ENCODE data around the gene NEFH. TPM values are rescaled to one million over a fixed set of nuclear protein-coding genes. Genes with fewer than 3 reads are reported as not detected.

NEFH gene
- total RNA-seq, 1 experiment from 2014 or later = 22.0 TPM

GRCh38 chr22:29510542-29510941, 30.5 kb downstream of the NEFH start:
- DNase-seq (ENCODE audit: low spot score) = no peak
- ChIA-PET CTCF (interaction anchor here (1.1 kb wide), 1 partner anchor 39 kb away, joined by 4 read pairs; no protein-coding TSS in a partner anchor), POLR2A (ENCODE audit: low non-redundant PET) (no interaction called here)
- Histone ChIP-seq H3K36me3 (ENCODE audit: insufficient read depth, low read length, poor library complexity, severe bottlenecking) (peaks cover 53% of the 10 kb centered on the region), H3K27me3 (replicated peaks; ENCODE audit: insufficient read depth, low read depth, low read length, poor library complexity) (no peaks in the 10 kb centered on the region), H3K9me3 (ENCODE audit: low read depth, low read length, poor library complexity, severe bottlenecking) (no peaks in the 10 kb centered on the region), H3K4me3 (ENCODE audit: low read depth, low read length, poor library complexity, severe bottlenecking) (no peak overlapping the region), H3K27ac (ENCODE audit: low read depth, low read length, poor library complexity, severe bottlenecking) (no peak overlapping the region), H3K4me1 (ENCODE audit: insufficient read depth, low read length, poor library complexity, severe bottlenecking) (no peaks in the 10 kb centered on the region)
- TF ChIP-seq EZH2 (IDR thresholded peaks at IDR 0.05; ENCODE audit: borderline replicate concordance, low read depth, low read length, poor library complexity, severe bottlenecking) (no peak), CTCF (conservative IDR thresholded peaks at IDR 0.05; ENCODE audit: low read depth, low read length) (no peak)
- BruUV-seq (replicated peaks) = no TSS peak
- intact Hi-C loops (cut with micrococcal nuclease; ENCODE audit: unreplicated experiment) = no loop called here

GRCh38 chr22:29511126-29511862, 31.3 kb downstream of the NEFH start:
- no peak overlapping the region for H3K4me3 ChIP-seq (ENCODE audit: low read depth, low read length, poor library complexity, severe bottlenecking)
- H3K4me1 ChIP-seq (ENCODE audit: insufficient read depth, low read length, poor library complexity, severe bottlenecking) = no peaks in the 10 kb centered on the region
- DNase-seq (ENCODE audit: low spot score) = no peak
- ChIA-PET CTCF (interaction anchor here (1.1 kb wide), 1 partner anchor 40 kb away, joined by 4 read pairs; no protein-coding TSS in a partner anchor), POLR2A (ENCODE audit: low non-redundant PET) (no interaction called here)
- no peak overlapping the region for H3K27ac ChIP-seq (ENCODE audit: low read depth, low read length, poor library complexity, severe bottlenecking)
- peaks cover 59% of the 10 kb centered on the region for H3K36me3 ChIP-seq (ENCODE audit: insufficient read depth, low read length, poor library complexity, severe bottlenecking)
- intact Hi-C loops (cut with micrococcal nuclease; ENCODE audit: unreplicated experiment) = no loop called here
- BruUV-seq (replicated peaks) = no TSS peak
- H3K9me3 ChIP-seq (ENCODE audit: low read depth, low read length, poor library complexity, severe bottlenecking) = no peaks in the 10 kb centered on the region
- no peaks in the 10 kb centered on the region for H3K27me3 ChIP-seq (replicated peaks; ENCODE audit: insufficient read depth, low read depth, low read length, poor library complexity)
- no peak for TF ChIP-seq CTCF (conservative IDR thresholded peaks at IDR 0.05; ENCODE audit: low read depth, low read length)
- no peak for TF ChIP-seq EZH2 (IDR thresholded peaks at IDR 0.05; ENCODE audit: borderline replicate concordance, low read depth, low read length, poor library complexity, severe bottlenecking)

- no TSS peak for BruUV-seq (replicated peaks)
- Histone ChIP-seq H3K27me3 (replicated peaks; ENCODE audit: insufficient read depth, low read depth, low read length, poor library complexity) (no peaks in the 10 kb centered on the region), H3K27ac (ENCODE audit: low read depth, low read length, poor library complexity, severe bottlenecking) (no peak overlapping the region), H3K9me3 (ENCODE audit: low read depth, low read length, poor library complexity, severe bottlenecking) (no peaks in the 10 kb centered on the region), H3K4me1 (ENCODE audit: insufficient read depth, low read length, poor library complexity, severe bottlenecking) (no peaks in the 10 kb centered on the region), H3K4me3 (ENCODE audit: low read depth, low read length, poor library complexity, severe bottlenecking) (no peak overlapping the region), H3K36me3 (ENCODE audit: insufficient read depth, low read length, poor library complexity, severe bottlenecking) (peaks cover 58% of the 10 kb centered on the region)
- ChIA-PET POLR2A (ENCODE audit: low non-redundant PET) (no interaction called here), CTCF (no interaction called here)
- no peak for TF ChIP-seq EZH2 (IDR thresholded peaks at IDR 0.05; ENCODE audit: borderline replicate concordance, low read depth, low read length, poor library complexity, severe bottlenecking)
- no peak for TF ChIP-seq CTCF (conservative IDR thresholded peaks at IDR 0.05; ENCODE audit: low read depth, low read length)
- intact Hi-C loops (cut with micrococcal nuclease; ENCODE audit: unreplicated experiment) = no loop called here
- no peak for DNase-seq (ENCODE audit: low spot score)
Observed at GRCh38 chr22:29512031-29512430, 32.0 kb downstream of the NEFH start.

All from A673 (cell line).